ENCODE results near the gene CIAO2B.
"Not testable (repeated sequence)": the region's sequence is repeated elsewhere in the genome, so short reads cannot be mapped to it uniquely, and the experiment has no call there.

Gene CIAO2B

GRCh38 chr16:66898933-66899309 is 35.3 kb downstream of the CIAO2B start:
- Histone ChIP-seq H3K9ac (no peak overlapping the region), H3K9me3 (ENCODE audit: control insufficient read depth, low read length) (no peaks in the 10 kb centered on the region), H2AFZ (peak overlapping the region; percentile 65), H3K27me3 (ENCODE audit: control insufficient read depth, insufficient read depth, low read length) (no peaks in the 10 kb centered on the region), H3K4me1 (peaks cover 29% of the 10 kb centered on the region), H3K4me3 (ENCODE audit: low read depth, low read length) (no peak overlapping the region), H3K79me2 (peaks cover 6% of the 10 kb centered on the region), H3K4me2 (ENCODE audit: low read length) (no peak overlapping the region), H3K27ac (peak overlapping the region; percentile 75), H3K36me3 (ENCODE audit: control insufficient read depth, insufficient read depth, low read length) (no peaks in the 10 kb centered on the region)
- TF ChIP-seq CTCF (IDR thresholded peaks at IDR 0.05), result no peak

DNA sequence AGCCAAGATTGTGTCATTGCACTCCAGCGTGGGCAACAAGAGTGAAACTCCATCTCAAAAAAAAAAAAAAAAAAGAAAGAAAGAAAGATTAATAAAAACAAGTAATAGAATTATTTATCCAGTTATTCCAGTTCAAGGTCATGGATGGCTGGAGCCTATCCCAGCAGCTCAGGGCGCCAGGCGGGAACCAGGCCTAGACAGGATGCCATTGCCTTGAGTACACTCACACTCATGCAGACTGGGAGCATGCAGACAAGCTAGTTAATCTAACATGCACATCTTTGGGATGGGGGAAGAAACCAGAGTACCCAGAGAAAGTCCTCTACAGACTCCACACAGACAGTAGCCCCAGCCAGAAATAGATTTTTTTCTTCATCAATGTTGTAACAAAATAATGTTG is 36.0 kb downstream of the CIAO2B start:
- H3K27ac ChIP-seq, result no peak overlapping the region
- no peaks in the 10 kb centered on the region for H3K9me3 ChIP-seq (ENCODE audit: control insufficient read depth, low read length)
- no peak overlapping the region for H3K4me2 ChIP-seq (ENCODE audit: low read length)
- no peak for TF ChIP-seq CTCF (IDR thresholded peaks at IDR 0.05)
- peaks cover 28% of the 10 kb centered on the region for H3K4me1 ChIP-seq
- peaks cover 6% of the 10 kb centered on the region for H3K79me2 ChIP-seq
- no peak overlapping the region for H2AFZ ChIP-seq
- H3K4me3 ChIP-seq (ENCODE audit: low read depth, low read length), result no peak overlapping the region
- no peaks in the 10 kb centered on the region for H3K36me3 ChIP-seq (ENCODE audit: control insufficient read depth, insufficient read depth, low read length)
- H3K9ac ChIP-seq, result no peak overlapping the region
- H3K27me3 ChIP-seq (ENCODE audit: control insufficient read depth, insufficient read depth, low read length), result no peaks in the 10 kb centered on the region

DNA sequence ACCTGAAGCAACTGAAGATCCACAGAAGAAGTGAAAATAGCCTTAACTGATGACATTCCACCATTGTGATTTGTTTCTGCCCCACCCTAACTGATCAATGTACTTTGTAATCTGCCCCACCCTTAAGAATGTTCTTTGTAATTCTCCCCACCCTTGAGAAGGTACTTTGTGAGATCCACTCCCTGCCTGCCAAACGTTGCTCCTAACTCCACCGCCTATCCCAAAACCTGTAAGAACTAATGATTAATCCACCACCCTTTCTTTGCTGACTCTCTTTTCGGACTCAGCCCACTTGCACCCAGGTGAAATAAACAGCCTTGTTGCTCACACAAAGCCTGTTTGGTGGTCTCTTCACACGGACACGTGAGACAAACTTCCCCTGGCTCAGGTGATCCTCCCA is 37.5 kb downstream of the CIAO2B start:
- not testable (repeated sequence) for H3K9ac ChIP-seq; H3K27ac ChIP-seq; H3K36me3 ChIP-seq (ENCODE audit: control insufficient read depth, insufficient read depth, low read length); H3K9me3 ChIP-seq (ENCODE audit: control insufficient read depth, low read length); H3K4me2 ChIP-seq (ENCODE audit: low read length); H3K79me2 ChIP-seq; H3K4me3 ChIP-seq (ENCODE audit: low read depth, low read length); H3K27me3 ChIP-seq (ENCODE audit: control insufficient read depth, insufficient read depth, low read length); H2AFZ ChIP-seq
- peaks cover 26% of the 10 kb centered on the region for H3K4me1 ChIP-seq

- no peak overlapping the region for H3K9ac ChIP-seq
- H3K4me3 ChIP-seq (ENCODE audit: low read depth, low read length), result no peak overlapping the region
- H3K27ac ChIP-seq, result no peak overlapping the region
- H2AFZ ChIP-seq, result no peak overlapping the region
- H3K9me3 ChIP-seq (ENCODE audit: control insufficient read depth, low read length), result no peaks in the 10 kb centered on the region
- H3K4me2 ChIP-seq (ENCODE audit: low read length), result no peak overlapping the region
- H3K27me3 ChIP-seq (ENCODE audit: control insufficient read depth, insufficient read depth, low read length), result no peaks in the 10 kb centered on the region
- TF ChIP-seq CTCF (IDR thresholded peaks at IDR 0.05), result no peak
- peaks cover 20% of the 10 kb centered on the region for H3K4me1 ChIP-seq
- peaks cover 6% of the 10 kb centered on the region for H3K79me2 ChIP-seq
- no peaks in the 10 kb centered on the region for H3K36me3 ChIP-seq (ENCODE audit: control insufficient read depth, insufficient read depth, low read length)
These were observed 38.2 kb downstream of the CIAO2B start for GRCh38 chr16:66895999-66896398.

- Histone ChIP-seq H3K79me2 (peaks cover 6% of the 10 kb centered on the region), H3K4me2 (ENCODE audit: low read length) (no peak overlapping the region), H2AFZ (peak overlapping the region; percentile 65), H3K27ac (no peak overlapping the region), H3K9me3 (ENCODE audit: control insufficient read depth, low read length) (no peaks in the 10 kb centered on the region), H3K36me3 (ENCODE audit: control insufficient read depth, insufficient read depth, low read length) (no peaks in the 10 kb centered on the region), H3K9ac (no peak overlapping the region), H3K27me3 (ENCODE audit: control insufficient read depth, insufficient read depth, low read length) (no peaks in the 10 kb centered on the region), H3K4me3 (ENCODE audit: low read depth, low read length) (no peak overlapping the region), H3K4me1 (peaks cover 18% of the 10 kb centered on the region)
- no peak for TF ChIP-seq CTCF (IDR thresholded peaks at IDR 0.05)
These were observed 38.6 kb downstream of the CIAO2B start for GRCh38 chr16:66895689-66895979.
